Measurements from ENCODE around the gene PLA2G2F.

PLA2G2F gene

GRCh38 chr1:20142001-20142710 lies 3.0 kb downstream of the PLA2G2F start:
- in situ Hi-C loops (cut with MboI; ENCODE audit: low sequenced_read_pairs), result no loop called here

GRCh38 chr1:20143318-20143717 lies 4.2 kb downstream of the PLA2G2F start:
- in situ Hi-C loops (cut with MboI; ENCODE audit: low sequenced_read_pairs), result no loop called here

GRCh38 chr1:20143734-20144565 lies 4.8 kb downstream of the PLA2G2F start:
- in situ Hi-C loops (cut with MboI; ENCODE audit: low sequenced_read_pairs), result no loop called here

- in situ Hi-C loops (cut with MboI; ENCODE audit: low sequenced_read_pairs), result no loop called here
These were observed 8.9 kb downstream of the PLA2G2F start for GRCh38 chr1:20147846-20148570.

GRCh38 chr1:20148571-20149500 lies 9.7 kb downstream of the PLA2G2F start:
- in situ Hi-C loops (cut with MboI; ENCODE audit: low sequenced_read_pairs), result no loop called here

GRCh38 chr1:20149601-20150325 lies 10.6 kb downstream of the PLA2G2F start:
- in situ Hi-C loops (cut with MboI; ENCODE audit: low sequenced_read_pairs), result no loop called here

GRCh38 chr1:20150326-20150705 lies 11.2 kb downstream of the PLA2G2F start:
- in situ Hi-C loops (cut with MboI; ENCODE audit: low sequenced_read_pairs), result no loop called here

GRCh38 chr1:20150969-20151368 lies 11.8 kb downstream of the PLA2G2F start:
- in situ Hi-C loops (cut with MboI; ENCODE audit: low sequenced_read_pairs), result no loop called here

- in situ Hi-C loops (cut with MboI; ENCODE audit: low sequenced_read_pairs), result no loop called here
These were observed 12.9 kb downstream of the PLA2G2F start for GRCh38 chr1:20151906-20152598.

GRCh38 chr1:20152599-20152930 lies 13.4 kb downstream of the PLA2G2F start:
- in situ Hi-C loops (cut with MboI; ENCODE audit: low sequenced_read_pairs), result no loop called here

- in situ Hi-C loops (cut with MboI; ENCODE audit: low sequenced_read_pairs), result no loop called here
These were observed 13.9 kb downstream of the PLA2G2F start for GRCh38 chr1:20153000-20153418.

GRCh38 chr1:20154301-20154831 lies 15.2 kb downstream of the PLA2G2F start:
- in situ Hi-C loops (cut with MboI; ENCODE audit: low sequenced_read_pairs), result no loop called here

GRCh38 chr1:20158358-20159070 lies 19.4 kb downstream of the PLA2G2F start:
- in situ Hi-C loops (cut with MboI; ENCODE audit: low sequenced_read_pairs), result no loop called here

- in situ Hi-C loops (cut with MboI; ENCODE audit: low sequenced_read_pairs), result no loop called here
These were observed 20.9 kb downstream of the PLA2G2F start for GRCh38 chr1:20160034-20160433.

GRCh38 chr1:20164694-20165202 lies 25.6 kb downstream of the PLA2G2F start:
- in situ Hi-C loops (cut with MboI; ENCODE audit: low sequenced_read_pairs), result no loop called here

- in situ Hi-C loops (cut with MboI; ENCODE audit: low sequenced_read_pairs), result no loop called here
These were observed 26.4 kb downstream of the PLA2G2F start for GRCh38 chr1:20165522-20165951.

- in situ Hi-C loops (cut with MboI; ENCODE audit: low sequenced_read_pairs), result no loop called here
These were observed 26.9 kb downstream of the PLA2G2F start for GRCh38 chr1:20166051-20166450.

- in situ Hi-C loops (cut with MboI; ENCODE audit: low sequenced_read_pairs), result no loop called here
These were observed 28.0 kb downstream of the PLA2G2F start for GRCh38 chr1:20167126-20167525.
